HG03469 (cell line): ENCODE measurements around the gene PCLAF.
"Not testable (repeated sequence)": the region's sequence is repeated elsewhere in the genome, so short reads cannot be mapped to it uniquely, and the experiment has no call there.

Experiments
- ATAC-seq: cut with Tn5 transposase; IDR thresholded peaks from one replicate; pipeline ENCODE4 v1.9.1; 2021; ENCODE audit warnings: mild to moderate bottlenecking, moderate library complexity, moderate number of reproducible peaks; ENCODE audit not compliant: unreplicated experiment

The PCLAF gene

GRCh38 chr15:64369078-64369607 lies 12.1 kb downstream of the PCLAF start:
- ATAC-seq: no peak

DNA sequence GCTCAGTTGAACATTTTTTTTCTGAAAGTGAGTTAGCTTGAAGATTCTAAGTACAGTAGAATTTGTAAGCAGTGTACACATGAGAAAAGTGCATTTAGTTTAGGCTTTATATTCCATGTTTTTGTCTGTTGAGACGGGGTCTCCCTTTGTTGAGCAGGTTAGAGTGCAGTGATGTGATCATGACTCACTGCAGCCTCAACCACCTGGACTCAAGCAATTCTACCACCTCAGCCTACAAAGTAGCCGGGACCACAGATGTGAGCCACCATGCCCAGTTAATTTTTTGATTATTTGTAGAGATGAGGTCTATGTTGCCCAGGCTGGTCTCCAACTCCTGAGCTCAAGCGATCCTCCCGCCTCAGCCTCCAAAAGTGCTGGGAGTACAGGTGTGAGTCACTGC lies 20.0 kb downstream of the PCLAF start:
- ATAC-seq: no peak

- no peak for ATAC-seq
These were observed 24.6 kb downstream of the PCLAF start for GRCh38 chr15:64356710-64357040.

GRCh38 chr15:64355944-64356709 lies 25.1 kb downstream of the PCLAF start, which contains the start of gene CSNK1G1:
Gene CSNK1G1, minus strand, starts transcription at chr15:64356173. Its CDS starts 55,674 bp downstream, at chr15:64300499.
- peak; percentile 88 for ATAC-seq

- ATAC-seq: no peak
These were observed 25.8 kb downstream of the PCLAF start for GRCh38 chr15:64355348-64355943.

DNA sequence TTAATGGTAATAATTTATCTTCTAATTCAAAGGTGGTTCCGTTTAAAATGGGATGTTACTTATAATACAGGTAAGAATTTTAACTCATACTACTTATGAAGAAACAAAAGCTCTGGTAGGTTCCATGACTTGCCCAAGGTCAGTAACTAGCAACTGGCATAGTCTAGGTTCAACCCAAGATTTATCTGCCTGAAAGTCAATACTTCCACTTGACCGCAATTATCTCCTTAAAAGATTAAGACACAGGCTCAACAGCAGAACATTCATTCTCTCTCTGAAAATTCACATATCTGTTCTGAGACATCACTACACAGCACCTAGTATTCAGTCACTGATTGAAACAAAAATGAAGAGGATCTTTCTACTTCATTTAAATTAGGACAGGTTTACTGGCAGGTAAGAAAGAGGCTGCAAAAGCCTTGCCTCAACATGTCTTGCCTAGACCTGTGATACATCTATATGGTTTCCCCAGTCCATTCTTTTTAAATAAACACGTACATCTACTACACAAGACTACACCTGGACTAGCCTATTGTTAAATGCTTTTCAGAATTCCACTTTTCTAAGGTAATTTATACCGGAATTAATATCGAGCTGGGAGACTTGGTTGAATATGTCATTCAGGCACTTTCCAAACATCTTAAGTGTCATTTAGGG lies 26.4 kb downstream of the PCLAF start:
- no peak for ATAC-seq

DNA sequence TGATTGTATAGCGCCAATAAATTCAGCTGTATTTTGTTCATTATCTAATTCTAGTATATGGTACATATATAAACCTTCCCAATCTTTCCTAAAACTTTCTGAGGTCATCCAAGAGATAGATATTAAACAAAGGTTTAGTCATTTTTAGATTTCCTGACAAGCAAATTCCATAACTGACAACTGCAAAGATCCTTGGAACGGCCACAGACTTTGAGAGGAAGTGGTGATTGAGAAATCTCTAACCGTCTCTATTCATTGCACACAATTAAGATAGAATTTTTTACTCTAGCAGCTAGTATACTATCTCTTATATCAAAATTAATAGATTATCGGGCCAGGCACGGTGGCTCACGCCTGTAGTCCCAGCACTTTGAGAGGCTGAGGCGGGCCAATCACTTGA lies 30.0 kb downstream of the PCLAF start:
- no peak for ATAC-seq

GRCh38 chr15:64349375-64349774 lies 31.9 kb downstream of the PCLAF start:
- ATAC-seq: no peak

DNA sequence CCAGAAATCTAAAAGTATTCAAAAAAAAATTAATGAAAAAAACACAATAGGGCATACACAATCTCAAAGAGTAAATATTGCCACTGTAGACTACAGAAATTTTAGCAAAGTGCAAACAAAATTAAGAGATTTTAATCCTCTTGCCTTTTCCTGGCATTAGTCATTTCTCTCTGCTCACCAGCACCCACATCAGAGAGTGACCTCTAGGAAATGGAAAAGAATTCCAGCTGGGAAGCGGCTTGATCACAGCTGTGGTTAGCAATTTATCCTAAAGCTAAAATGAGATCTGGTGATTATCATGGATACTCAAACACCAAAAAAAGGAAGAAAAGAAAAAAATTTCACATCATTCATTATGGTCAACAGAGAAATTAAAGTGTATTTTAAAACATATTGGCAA lies 32.8 kb downstream of the PCLAF start:
- no peak for ATAC-seq

GRCh38 chr15:64346242-64346641 lies 35.0 kb downstream of the PCLAF start:
- not testable (repeated sequence) for ATAC-seq

DNA sequence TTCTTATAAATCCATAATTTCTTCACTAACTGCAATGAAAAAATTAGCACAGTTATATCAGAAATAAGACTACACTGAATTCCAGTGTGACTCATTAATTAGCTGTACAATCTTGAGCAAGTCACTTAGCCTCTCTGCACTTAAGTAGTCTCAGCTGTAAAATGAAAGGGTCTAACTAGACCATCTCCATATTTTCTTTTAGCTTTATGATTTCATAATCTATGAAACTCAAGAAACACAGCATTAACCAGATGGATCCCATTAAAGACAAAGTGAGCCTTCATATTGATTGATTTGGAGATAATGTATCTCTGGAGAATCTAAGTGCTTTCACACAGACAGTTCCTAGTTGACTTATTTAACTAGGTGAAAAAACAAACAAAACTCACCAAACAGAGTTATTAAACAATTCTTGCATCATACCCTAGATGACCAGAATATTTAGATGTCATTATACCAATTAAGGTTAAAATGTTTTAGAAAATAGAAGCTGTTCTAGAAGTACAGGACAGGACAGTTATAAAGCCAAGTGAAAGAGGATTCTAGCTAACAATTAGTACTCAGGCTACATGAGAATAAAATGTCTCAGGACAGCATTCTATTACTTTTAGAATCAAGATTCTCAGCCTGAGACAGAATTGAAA lies 36.5 kb downstream of the PCLAF start:
- ATAC-seq: no peak

DNA sequence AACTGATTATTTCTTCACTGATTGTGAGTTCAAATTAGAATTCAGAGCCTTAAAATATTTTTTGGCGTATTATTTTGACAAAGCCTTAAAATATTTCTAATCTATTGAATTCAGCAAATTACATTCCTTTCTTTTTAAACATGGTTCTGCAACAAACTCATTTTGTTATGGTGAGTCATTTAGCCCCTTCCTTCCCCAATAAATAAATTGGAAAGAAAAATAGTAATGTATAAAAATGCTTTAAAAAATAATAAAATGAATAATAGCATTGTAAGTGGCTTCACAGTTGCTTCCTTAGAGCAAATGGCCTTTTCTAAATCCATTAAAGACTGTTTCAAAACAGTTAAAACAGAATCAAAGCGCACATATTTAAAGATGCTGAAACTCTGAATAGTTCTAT lies 37.4 kb downstream of the PCLAF start:
- no peak for ATAC-seq

DNA sequence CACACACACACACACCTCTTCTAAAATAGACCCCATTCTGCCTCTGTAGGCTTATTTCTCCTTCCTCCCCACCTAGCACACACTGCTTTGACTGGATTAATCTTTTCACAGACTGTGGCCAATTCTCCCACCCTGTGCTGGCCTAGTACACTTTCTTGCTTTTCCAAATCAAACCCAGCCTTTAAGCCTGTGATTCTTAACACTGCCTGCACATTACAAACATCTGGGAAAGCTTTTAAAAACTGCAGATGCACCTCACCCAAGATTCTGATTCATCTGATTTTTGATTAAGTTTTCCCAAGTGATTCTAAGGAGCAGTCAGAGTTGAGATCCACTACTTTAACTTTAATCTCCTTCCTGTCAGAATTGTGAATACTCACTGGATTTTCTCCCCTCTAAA lies 38.0 kb downstream of the PCLAF start:
- no peak for ATAC-seq

DNA sequence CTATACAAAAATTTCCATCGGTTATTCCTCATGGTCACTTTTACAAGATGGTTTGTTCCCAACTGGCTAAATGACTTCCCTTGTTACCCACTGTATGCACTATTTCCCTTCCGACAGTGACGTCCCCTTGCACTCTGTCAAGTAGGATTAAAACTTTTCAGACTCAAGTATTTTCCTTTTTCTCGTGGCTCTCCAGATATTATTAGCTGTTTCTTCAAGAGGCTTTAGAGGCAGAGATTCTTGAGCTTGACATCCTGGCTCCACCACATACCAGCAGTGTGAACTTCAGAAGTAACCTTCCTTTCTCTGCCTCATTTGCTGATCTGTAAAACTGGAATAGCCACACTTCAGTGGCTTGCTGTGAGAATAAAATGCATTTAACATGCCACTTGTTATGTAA lies 39.3 kb downstream of the PCLAF start:
- no peak for ATAC-seq

DNA sequence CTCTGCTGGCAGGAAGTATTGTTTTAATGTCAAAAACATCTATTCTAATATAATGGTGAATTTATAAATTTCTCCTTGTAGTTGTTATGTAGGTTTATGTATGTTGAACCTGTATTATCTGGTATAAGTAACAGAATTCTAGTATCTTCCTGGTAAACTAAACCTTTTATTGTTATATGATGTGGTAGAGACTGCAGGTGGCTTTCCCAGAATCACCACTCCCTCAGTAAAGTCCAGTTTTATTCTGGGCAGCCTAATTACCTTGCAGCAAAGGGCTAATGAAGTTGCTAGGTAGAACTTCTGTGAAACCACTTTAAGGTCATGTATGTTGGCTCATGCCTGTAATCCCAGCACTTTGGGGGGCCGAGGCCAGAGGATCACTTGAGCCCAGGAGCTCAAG lies 40.9 kb downstream of the PCLAF start:
- no peak for ATAC-seq

DNA sequence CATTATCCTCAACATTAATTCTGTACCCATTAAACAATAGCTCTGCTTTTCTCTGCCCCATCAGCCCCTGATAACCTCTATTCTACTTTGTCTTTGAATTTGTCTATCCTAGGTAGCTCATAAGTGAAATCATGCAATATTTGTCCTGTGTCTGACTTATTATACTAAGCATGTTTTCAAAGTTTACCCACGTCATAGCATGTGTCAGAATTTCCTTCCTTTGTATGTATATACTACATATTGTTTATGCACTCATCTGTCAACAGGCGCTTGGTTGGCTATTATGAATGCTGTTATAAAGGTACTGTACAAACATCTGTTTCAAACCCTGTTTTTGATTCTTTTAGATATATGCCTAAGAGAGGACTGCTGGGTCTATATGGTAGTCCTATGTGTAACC lies 43.5 kb downstream of the PCLAF start:
- ATAC-seq: no peak

GRCh38 chr15:64333986-64334929 lies 47.0 kb downstream of the PCLAF start:
- no peak for ATAC-seq

DNA sequence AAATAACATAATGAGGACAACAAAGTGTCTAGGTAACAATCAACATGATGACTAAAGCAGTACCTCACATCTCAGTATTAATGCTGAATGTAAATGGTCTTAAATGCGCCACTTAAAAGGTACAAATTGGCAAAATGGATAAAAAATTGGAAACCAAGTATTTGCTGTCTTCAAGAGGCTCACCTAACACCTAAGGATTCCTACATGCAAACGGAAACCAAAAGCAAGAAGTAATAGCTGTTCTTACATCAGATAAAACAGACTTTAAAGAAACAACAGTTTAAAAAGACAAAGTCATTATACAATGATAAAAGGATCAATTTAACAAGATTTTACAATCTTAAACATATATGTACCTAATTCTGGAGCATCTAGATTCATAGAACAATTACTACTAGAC lies 47.7 kb downstream of the PCLAF start:
- no peak for ATAC-seq

- not testable (repeated sequence) for ATAC-seq
These were observed 49.6 kb downstream of the PCLAF start for GRCh38 chr15:64331668-64332067.

GRCh38 chr15:64326975-64327374 lies 54.3 kb downstream of the PCLAF start:
- ATAC-seq: not testable (repeated sequence)
